IMR-90 (cell line): ENCODE measurements around the gene ACE. TPM values are rescaled to one million over a fixed set of nuclear protein-coding genes. Genes with fewer than 3 reads are reported as not detected.

ENCODE experiments used
- ATAC-seq: fragments of 200-7000 bp; cut with Tn5 transposase; 2 replicates; pipeline ENCODE4 v1.9.1; 2020; ENCODE audit warnings: low read depth, mild to moderate bottlenecking, moderate library complexity
- BruUV-seq: library from RNA; stranded (reverse); fragments of 400-500 nt; replicated peaks from 2 replicates; lab custom pipeline; 2021; lab: Mats Ljungman, UMichigan
- CTCF ChIA-PET: fragments of 300-600 bp; formaldehyde crosslinking; extraction: SDS; loops from one replicate; lab custom pipeline; 2021; ENCODE audit warnings: antibody characterized with exemption; lab: Yijun Ruan, JAX
- POLR2A ChIA-PET: fragments of 300-600 bp; sonication (Branson Sonifier 250); formaldehyde crosslinking; loops from one replicate; lab custom pipeline; 2022; ENCODE audit warnings: antibody characterized with exemption; ENCODE audit not compliant: unreplicated experiment; lab: Charles Lee
- DNase-seq: peaks from one replicate; pipeline ENCODE4 v3.0.0; 2013
- H2AFZ ChIP-seq: replicated peaks from 2 replicates; pipeline ENCODE3; 2013; ENCODE audit warnings: low read length, mild to moderate bottlenecking; ENCODE audit not compliant: poor library complexity
- H2AK5ac ChIP-seq: 2 replicates; pipeline ENCODE4 v1.6.1; 2013; ENCODE audit warnings: low read depth, low read length, inconsistent platforms
- H2AK9ac ChIP-seq: replicated peaks from 2 replicates; pipeline ENCODE3; 2013; ENCODE audit warnings: mild to moderate bottlenecking, low read depth, low read length, moderate library complexity; ENCODE audit not compliant: poor library complexity
- H2BK120ac ChIP-seq: 2 replicates; pipeline ENCODE4 v1.6.1; 2013; ENCODE audit warnings: low read depth, low read length, inconsistent platforms
- H2BK15ac ChIP-seq: 3 replicates; pipeline ENCODE4 v1.6.1; 2013; ENCODE audit warnings: low read depth, low read length, inconsistent platforms
- H2BK20ac ChIP-seq: 2 replicates; pipeline ENCODE4 v1.6.1; 2013; ENCODE audit warnings: low read depth, mild to moderate bottlenecking, inconsistent platforms, low read length, moderate library complexity
- H2BK5ac ChIP-seq: 2 replicates; pipeline ENCODE4 v1.6.1; 2013; ENCODE audit warnings: mild to moderate bottlenecking, low read depth, low read length, inconsistent platforms; ENCODE audit not compliant: poor library complexity, severe bottlenecking
- H3K14ac ChIP-seq: replicated peaks from 2 replicates; pipeline ENCODE4 v1.6.1; 2013; ENCODE audit warnings: low read depth, low read length, inconsistent platforms
- H3K18ac ChIP-seq: 2 replicates; pipeline ENCODE4 v1.6.1; 2013; ENCODE audit warnings: low read depth, low read length, control low read depth
- H3K23ac ChIP-seq: 2 replicates; pipeline ENCODE4 v1.6.1; 2013; ENCODE audit warnings: low read depth, low read length, inconsistent platforms
- H3K27ac ChIP-seq: 2 replicates; pipeline ENCODE4 v1.5.1; 2013; ENCODE audit warnings: mild to moderate bottlenecking, control low read depth, low read length; ENCODE audit not compliant: insufficient read depth
- H3K27me3 ChIP-seq: 2 replicates; pipeline ENCODE4 v1.6.1; 2013; ENCODE audit warnings: low read length; ENCODE audit not compliant: control insufficient read depth, insufficient read depth
- H3K36me3 ChIP-seq: 2 replicates; pipeline ENCODE4 v1.6.1; 2013; ENCODE audit warnings: low read length, mixed read lengths; ENCODE audit not compliant: control insufficient read depth, insufficient read depth
- H3K4ac ChIP-seq: 2 replicates; pipeline ENCODE4 v1.6.1; 2013; ENCODE audit warnings: low read depth, low read length, inconsistent platforms
- H3K4me1 ChIP-seq: 2 replicates; pipeline ENCODE4 v1.6.1; 2013; ENCODE audit warnings: low read length, mixed read lengths; ENCODE audit not compliant: control insufficient read depth, insufficient read depth
- H3K4me2 ChIP-seq: 2 replicates; pipeline ENCODE4 v1.6.1; 2013; ENCODE audit warnings: low read depth, mild to moderate bottlenecking, control low read depth, low read length, moderate library complexity
- H3K4me3 ChIP-seq: 2 replicates; pipeline ENCODE4 v1.5.1; 2013; ENCODE audit warnings: low read depth, mild to moderate bottlenecking, control low read depth, low read length, moderate library complexity; ENCODE audit not compliant: insufficient read depth
- H3K56ac ChIP-seq: 2 replicates; pipeline ENCODE4 v1.6.1; 2013; ENCODE audit warnings: low read length, inconsistent platforms; ENCODE audit not compliant: insufficient read depth; ENCODE audit errors: extremely low read depth
- H3K79me1 ChIP-seq, 2 experiments: 2 replicates each; pipeline ENCODE4 v1.6.1; 2013; ENCODE audit warnings: low read length in 2 of 2, inconsistent platforms in 1 of 2, low read depth in 1 of 2
- H3K9ac ChIP-seq: 2 replicates; pipeline ENCODE4 v1.6.1; 2013; ENCODE audit warnings: low read depth, low read length, control low read depth
- H3K9me1 ChIP-seq: 2 replicates; pipeline ENCODE4 v1.6.1; 2013; ENCODE audit warnings: low read length, inconsistent platforms; ENCODE audit not compliant: insufficient read depth
- H3K9me3 ChIP-seq: 2 replicates; pipeline ENCODE4 v1.6.1; 2013; ENCODE audit warnings: low read length; ENCODE audit not compliant: control insufficient read depth, insufficient read depth
- H4K20me1 ChIP-seq: 2 replicates; pipeline ENCODE4 v1.6.1; 2013; ENCODE audit warnings: low read length, inconsistent platforms; ENCODE audit not compliant: insufficient read depth
- H4K5ac ChIP-seq: 2 replicates; pipeline ENCODE4 v1.6.1; 2013; ENCODE audit warnings: mild to moderate bottlenecking, low read depth, low read length, control low read depth
- H4K8ac ChIP-seq, 2 experiments: 2 replicates each; pipeline ENCODE4 v1.6.1; 2013; ENCODE audit warnings: low read depth in 2 of 2, low read length in 2 of 2, control low read depth in 1 of 2, inconsistent platforms in 1 of 2
- H4K91ac ChIP-seq: 2 replicates; pipeline ENCODE4 v1.6.1; 2013; ENCODE audit warnings: low read depth, low read length, inconsistent platforms; ENCODE audit not compliant: insufficient read depth
- CHD1 ChIP-seq: IDR thresholded peaks from 2 replicates; pipeline ENCODE4 v1.6.1; 2012; ENCODE audit warnings: low read depth, low read length, improper control_type of control experiment
- ELK1 ChIP-seq: fragments of 150-350 bp; IDR thresholded peaks from 2 replicates; pipeline ENCODE4 v1.6.1; 2016; ENCODE audit warnings: low read depth, mild to moderate bottlenecking, low read length, moderate library complexity, borderline replicate concordance
- MAZ ChIP-seq: IDR thresholded peaks from 2 replicates; pipeline ENCODE4 v1.6.1; 2012; ENCODE audit warnings: low read depth, mild to moderate bottlenecking, low read length, improper control_type of control experiment, moderate library complexity, borderline replicate concordance
- MXI1 ChIP-seq: IDR thresholded peaks from 2 replicates; pipeline ENCODE4 v1.6.1; 2012; ENCODE audit warnings: low read depth, mild to moderate bottlenecking, low read length, moderate library complexity, borderline replicate concordance
- POLR2A ChIP-seq: IDR thresholded peaks from 2 replicates; pipeline ENCODE4 v1.6.1; 2012; ENCODE audit warnings: mild to moderate bottlenecking, low read depth, low read length
- RAD21 ChIP-seq: IDR thresholded peaks from 2 replicates; pipeline ENCODE4 v1.6.1; 2012; ENCODE audit warnings: low read length, improper control_type of control experiment
- RCOR1 ChIP-seq: IDR thresholded peaks from 2 replicates; pipeline ENCODE4 v1.6.1; 2012; ENCODE audit warnings: mild to moderate bottlenecking, low read length, improper control_type of control experiment; ENCODE audit not compliant: insufficient replicate concordance
- RFX5 ChIP-seq: IDR thresholded peaks from 2 replicates; pipeline ENCODE4 v1.8.0; 2012; ENCODE audit warnings: low read depth, mild to moderate bottlenecking, low read length, moderate library complexity
- WGBS, 2 experiments: methylation state at CpG; one replicate each; pipeline versions ENCODE4 v1.1.5 to v1.1.7; 2013; ENCODE audit warnings: missing lambda C conversion rate in 2 of 2; ENCODE audit not compliant: insufficient read length in 1 of 2; ENCODE audit errors: extremely low coverage in 2 of 2; 5-methylcytosine and 5-hydroxymethylcytosine counted together
- dilution Hi-C: fragments of 300-500 bp; cut with HindIII; formaldehyde crosslinking; loops from one replicate; pipeline ENCODE4 v1.14.3; 2018; ENCODE audit warnings: low sequenced_read_pairs; ENCODE audit not compliant: unreplicated experiment
- in situ Hi-C: fragments of 300-500 bp; cut with MboI; formaldehyde crosslinking; loops from 3 replicates; pipeline ENCODE4 v1.14.3; 2019; ENCODE audit warnings: low sequenced_read_pairs, inconsistent platforms, mixed read lengths
- intact Hi-C: fragments of 100-400 bp; cut with micrococcal nuclease; formaldehyde crosslinking; loops from 2 replicates; pipeline ENCODE4 v1.10.0; 2022
- polyA plus RNA-seq, 3 experiments: library from polyadenylated mRNA; depleted of rRNA; stranded (reverse); fragments of >200 nt; gene quantifications; 2 replicates each; pipeline ENCODE4 v1.2.3, GENCODE V29; 2012; ENCODE audit warnings: low replicate concordance in 1 of 3
- total RNA-seq: library from RNA; depleted of rRNA; stranded (reverse); fragments of >200 nt; gene quantifications from 2 replicates; pipeline ENCODE4 v1.2.3, GENCODE V29; 2012
- TF ChIP-seq, protein P1 (sequence below): conservative IDR thresholded peaks from 2 replicates; pipeline ENCODE4 v1.5.1; 2012; ENCODE audit warnings: mild to moderate bottlenecking, low read depth, low read length, improper control_type of control experiment

The ACE gene
- total and polyA plus RNA-seq, 2 of the 4 experiments (the other 2 are of a cell fraction) = 1.4 to 5.8 TPM

DNA sequence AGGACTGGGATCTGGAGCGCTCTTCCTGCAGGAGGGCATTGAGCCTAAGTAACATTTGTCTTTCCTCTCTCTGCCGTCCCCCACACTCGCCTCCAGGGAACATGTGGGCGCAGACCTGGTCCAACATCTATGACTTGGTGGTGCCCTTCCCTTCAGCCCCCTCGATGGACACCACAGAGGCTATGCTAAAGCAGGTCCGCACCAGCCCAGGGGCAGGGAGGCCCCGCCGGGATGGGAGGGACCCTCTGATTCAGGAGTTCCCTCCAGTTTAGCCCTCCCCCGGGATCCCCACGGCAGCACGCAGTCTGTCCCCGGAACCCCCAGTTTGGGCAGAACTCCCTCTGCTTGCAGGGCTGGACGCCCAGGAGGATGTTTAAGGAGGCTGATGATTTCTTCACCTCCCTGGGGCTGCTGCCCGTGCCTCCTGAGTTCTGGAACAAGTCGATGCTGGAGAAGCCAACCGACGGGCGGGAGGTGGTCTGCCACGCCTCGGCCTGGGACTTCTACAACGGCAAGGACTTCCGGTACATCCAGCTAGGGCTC, 14.1 kb downstream of the ACE start:
- no peak overlapping the region for H2BK120ac ChIP-seq
- H3K4me1 ChIP-seq = peaks cover 13% of the 10 kb centered on the region
- no TSS peak for BruUV-seq
- no peak overlapping the region for H4K91ac ChIP-seq
- DNase-seq (no peak), ATAC-seq (no peak)
- H3K4ac ChIP-seq = no peak overlapping the region
- no peak overlapping the region for H3K4me3 ChIP-seq
- H3K4me2 ChIP-seq = no peak overlapping the region
- no peaks in the 10 kb centered on the region for H4K20me1 ChIP-seq
- H2AK9ac ChIP-seq = no peak overlapping the region
- H3K27me3 ChIP-seq = peaks cover 9% of the 10 kb centered on the region; the same call in 1 of the 2 replicates
- H2BK15ac ChIP-seq = no peak overlapping the region
- H2BK20ac ChIP-seq = no peak overlapping the region
- no peaks in the 10 kb centered on the region for H3K79me1 ChIP-seq
- H3K36me3 ChIP-seq = no peaks in the 10 kb centered on the region
- no peak overlapping the region for H3K14ac ChIP-seq
- H2AK5ac ChIP-seq = no peak overlapping the region
- peaks cover 8% of the 10 kb centered on the region for H3K9me1 ChIP-seq
- no peak overlapping the region for H3K56ac ChIP-seq
- no peak overlapping the region for H3K27ac ChIP-seq
- H3K9me3 ChIP-seq = no peaks in the 10 kb centered on the region
- dilution Hi-C loops (no loop called here), in situ Hi-C loops (no loop called here), intact Hi-C loops (no loop called here)
- H4K5ac ChIP-seq = no peak overlapping the region
- no peak overlapping the region for H3K18ac ChIP-seq
- H3K9ac ChIP-seq = no peak overlapping the region
- H4K8ac ChIP-seq = no peak overlapping the region
- TF ChIP-seq ELK1 (no peak), RAD21 (no peak), MAZ (no peak), RFX5 (no peak), CHD1 (no peak), MXI1 (no peak), RCOR1 (no peak), POLR2A (no peak)
- TF ChIP-seq, protein P1, sequence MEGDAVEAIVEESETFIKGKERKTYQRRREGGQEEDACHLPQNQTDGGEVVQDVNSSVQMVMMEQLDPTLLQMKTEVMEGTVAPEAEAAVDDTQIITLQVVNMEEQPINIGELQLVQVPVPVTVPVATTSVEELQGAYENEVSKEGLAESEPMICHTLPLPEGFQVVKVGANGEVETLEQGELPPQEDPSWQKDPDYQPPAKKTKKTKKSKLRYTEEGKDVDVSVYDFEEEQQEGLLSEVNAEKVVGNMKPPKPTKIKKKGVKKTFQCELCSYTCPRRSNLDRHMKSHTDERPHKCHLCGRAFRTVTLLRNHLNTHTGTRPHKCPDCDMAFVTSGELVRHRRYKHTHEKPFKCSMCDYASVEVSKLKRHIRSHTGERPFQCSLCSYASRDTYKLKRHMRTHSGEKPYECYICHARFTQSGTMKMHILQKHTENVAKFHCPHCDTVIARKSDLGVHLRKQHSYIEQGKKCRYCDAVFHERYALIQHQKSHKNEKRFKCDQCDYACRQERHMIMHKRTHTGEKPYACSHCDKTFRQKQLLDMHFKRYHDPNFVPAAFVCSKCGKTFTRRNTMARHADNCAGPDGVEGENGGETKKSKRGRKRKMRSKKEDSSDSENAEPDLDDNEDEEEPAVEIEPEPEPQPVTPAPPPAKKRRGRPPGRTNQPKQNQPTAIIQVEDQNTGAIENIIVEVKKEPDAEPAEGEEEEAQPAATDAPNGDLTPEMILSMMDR = no peak
- 100% methylated on average over 2 of the region's 22 CpGs; no CpG with 5 or more reads in 1 of the 2 experiments for WGBS, 2 experiments
- no peak overlapping the region for H2BK5ac ChIP-seq
- ChIA-PET POLR2A (no interaction called here), CTCF (interaction anchor here (1.2 kb wide), 1 partner anchor 12 kb away, joined by 5 read pairs; no protein-coding TSS in a partner anchor)
- no peak overlapping the region for H3K23ac ChIP-seq
- no peak overlapping the region for H2AFZ ChIP-seq
